IMR-90 (cell line): ENCODE data around the gene TFPI. TPM values are rescaled to one million over a fixed set of nuclear protein-coding genes. Genes with fewer than 3 reads are reported as not detected.

Experiments
- ATAC-seq: fragments of 200-7000 bp; cut with Tn5 transposase; 2 replicates; pipeline ENCODE4 v1.9.1; 2020; ENCODE audit warnings: low read depth, mild to moderate bottlenecking, moderate library complexity
- BruUV-seq: library from RNA; stranded (reverse); fragments of 400-500 nt; replicated peaks from 2 replicates; lab custom pipeline; 2021; lab: Mats Ljungman, UMichigan
- CTCF ChIA-PET: fragments of 300-600 bp; formaldehyde crosslinking; extraction: SDS; loops from one replicate; lab custom pipeline; 2021; ENCODE audit warnings: antibody characterized with exemption; lab: Yijun Ruan, JAX
- POLR2A ChIA-PET: fragments of 300-600 bp; sonication (Branson Sonifier 250); formaldehyde crosslinking; loops from one replicate; lab custom pipeline; 2022; ENCODE audit warnings: antibody characterized with exemption; ENCODE audit not compliant: unreplicated experiment; lab: Charles Lee
- DNase-seq: peaks from one replicate; pipeline ENCODE4 v3.0.0; 2013
- H2AFZ ChIP-seq: replicated peaks from 2 replicates; pipeline ENCODE3; 2013; ENCODE audit warnings: low read length, mild to moderate bottlenecking; ENCODE audit not compliant: poor library complexity
- H2AK5ac ChIP-seq: 2 replicates; pipeline ENCODE4 v1.6.1; 2013; ENCODE audit warnings: low read depth, low read length, inconsistent platforms
- H2AK9ac ChIP-seq: replicated peaks from 2 replicates; pipeline ENCODE3; 2013; ENCODE audit warnings: mild to moderate bottlenecking, low read depth, low read length, moderate library complexity; ENCODE audit not compliant: poor library complexity
- H2BK120ac ChIP-seq: 2 replicates; pipeline ENCODE4 v1.6.1; 2013; ENCODE audit warnings: low read depth, low read length, inconsistent platforms
- H2BK15ac ChIP-seq: 3 replicates; pipeline ENCODE4 v1.6.1; 2013; ENCODE audit warnings: low read depth, low read length, inconsistent platforms
- H2BK20ac ChIP-seq: 2 replicates; pipeline ENCODE4 v1.6.1; 2013; ENCODE audit warnings: low read depth, mild to moderate bottlenecking, inconsistent platforms, low read length, moderate library complexity
- H2BK5ac ChIP-seq: 2 replicates; pipeline ENCODE4 v1.6.1; 2013; ENCODE audit warnings: mild to moderate bottlenecking, low read depth, low read length, inconsistent platforms; ENCODE audit not compliant: poor library complexity, severe bottlenecking
- H3K14ac ChIP-seq: replicated peaks from 2 replicates; pipeline ENCODE4 v1.6.1; 2013; ENCODE audit warnings: low read depth, low read length, inconsistent platforms
- H3K18ac ChIP-seq: 2 replicates; pipeline ENCODE4 v1.6.1; 2013; ENCODE audit warnings: low read depth, low read length, control low read depth
- H3K23ac ChIP-seq: 2 replicates; pipeline ENCODE4 v1.6.1; 2013; ENCODE audit warnings: low read depth, low read length, inconsistent platforms
- H3K27ac ChIP-seq: 2 replicates; pipeline ENCODE4 v1.5.1; 2013; ENCODE audit warnings: mild to moderate bottlenecking, control low read depth, low read length; ENCODE audit not compliant: insufficient read depth
- H3K27me3 ChIP-seq: 2 replicates; pipeline ENCODE4 v1.6.1; 2013; ENCODE audit warnings: low read length; ENCODE audit not compliant: control insufficient read depth, insufficient read depth
- H3K36me3 ChIP-seq: 2 replicates; pipeline ENCODE4 v1.6.1; 2013; ENCODE audit warnings: low read length, mixed read lengths; ENCODE audit not compliant: control insufficient read depth, insufficient read depth
- H3K4ac ChIP-seq: 2 replicates; pipeline ENCODE4 v1.6.1; 2013; ENCODE audit warnings: low read depth, low read length, inconsistent platforms
- H3K4me1 ChIP-seq: 2 replicates; pipeline ENCODE4 v1.6.1; 2013; ENCODE audit warnings: low read length, mixed read lengths; ENCODE audit not compliant: control insufficient read depth, insufficient read depth
- H3K4me2 ChIP-seq: 2 replicates; pipeline ENCODE4 v1.6.1; 2013; ENCODE audit warnings: low read depth, mild to moderate bottlenecking, control low read depth, low read length, moderate library complexity
- H3K4me3 ChIP-seq: 2 replicates; pipeline ENCODE4 v1.5.1; 2013; ENCODE audit warnings: low read depth, mild to moderate bottlenecking, control low read depth, low read length, moderate library complexity; ENCODE audit not compliant: insufficient read depth
- H3K56ac ChIP-seq: 2 replicates; pipeline ENCODE4 v1.6.1; 2013; ENCODE audit warnings: low read length, inconsistent platforms; ENCODE audit not compliant: insufficient read depth; ENCODE audit errors: extremely low read depth
- H3K79me1 ChIP-seq, 2 experiments: 2 replicates each; pipeline ENCODE4 v1.6.1; 2013; ENCODE audit warnings: low read length in 2 of 2, inconsistent platforms in 1 of 2, low read depth in 1 of 2
- H3K9ac ChIP-seq: 2 replicates; pipeline ENCODE4 v1.6.1; 2013; ENCODE audit warnings: low read depth, low read length, control low read depth
- H3K9me1 ChIP-seq: 2 replicates; pipeline ENCODE4 v1.6.1; 2013; ENCODE audit warnings: low read length, inconsistent platforms; ENCODE audit not compliant: insufficient read depth
- H3K9me3 ChIP-seq: 2 replicates; pipeline ENCODE4 v1.6.1; 2013; ENCODE audit warnings: low read length; ENCODE audit not compliant: control insufficient read depth, insufficient read depth
- H4K20me1 ChIP-seq: 2 replicates; pipeline ENCODE4 v1.6.1; 2013; ENCODE audit warnings: low read length, inconsistent platforms; ENCODE audit not compliant: insufficient read depth
- H4K5ac ChIP-seq: 2 replicates; pipeline ENCODE4 v1.6.1; 2013; ENCODE audit warnings: mild to moderate bottlenecking, low read depth, low read length, control low read depth
- H4K8ac ChIP-seq, 2 experiments: 2 replicates each; pipeline ENCODE4 v1.6.1; 2013; ENCODE audit warnings: low read depth in 2 of 2, low read length in 2 of 2, control low read depth in 1 of 2, inconsistent platforms in 1 of 2
- H4K91ac ChIP-seq: 2 replicates; pipeline ENCODE4 v1.6.1; 2013; ENCODE audit warnings: low read depth, low read length, inconsistent platforms; ENCODE audit not compliant: insufficient read depth
- BHLHE40 ChIP-seq: fragments of 150-350 bp; IDR thresholded peaks from 2 replicates; pipeline ENCODE4 v1.6.1; 2016; ENCODE audit warnings: mild to moderate bottlenecking, low read depth, low read length
- CHD1 ChIP-seq: IDR thresholded peaks from 2 replicates; pipeline ENCODE4 v1.6.1; 2012; ENCODE audit warnings: low read depth, low read length, improper control_type of control experiment
- CTCF ChIP-seq: conservative IDR thresholded peaks from 2 replicates; pipeline ENCODE4 v1.5.1; 2012; ENCODE audit warnings: mild to moderate bottlenecking, low read depth, low read length, improper control_type of control experiment
- ELK1 ChIP-seq: fragments of 150-350 bp; IDR thresholded peaks from 2 replicates; pipeline ENCODE4 v1.6.1; 2016; ENCODE audit warnings: low read depth, mild to moderate bottlenecking, low read length, moderate library complexity, borderline replicate concordance
- MAZ ChIP-seq: IDR thresholded peaks from 2 replicates; pipeline ENCODE4 v1.6.1; 2012; ENCODE audit warnings: low read depth, mild to moderate bottlenecking, low read length, improper control_type of control experiment, moderate library complexity, borderline replicate concordance
- MXI1 ChIP-seq: IDR thresholded peaks from 2 replicates; pipeline ENCODE4 v1.6.1; 2012; ENCODE audit warnings: low read depth, mild to moderate bottlenecking, low read length, moderate library complexity, borderline replicate concordance
- NFE2L2 ChIP-seq: fragments of 150-350 bp; IDR thresholded peaks from 2 replicates; pipeline ENCODE4 v1.6.1; 2016; ENCODE audit warnings: low read depth, mild to moderate bottlenecking, low read length
- POLR2A ChIP-seq: IDR thresholded peaks from 2 replicates; pipeline ENCODE4 v1.6.1; 2012; ENCODE audit warnings: mild to moderate bottlenecking, low read depth, low read length
- RAD21 ChIP-seq: IDR thresholded peaks from 2 replicates; pipeline ENCODE4 v1.6.1; 2012; ENCODE audit warnings: low read length, improper control_type of control experiment
- RCOR1 ChIP-seq: IDR thresholded peaks from 2 replicates; pipeline ENCODE4 v1.6.1; 2012; ENCODE audit warnings: mild to moderate bottlenecking, low read length, improper control_type of control experiment; ENCODE audit not compliant: insufficient replicate concordance
- RFX5 ChIP-seq: IDR thresholded peaks from 2 replicates; pipeline ENCODE4 v1.8.0; 2012; ENCODE audit warnings: low read depth, mild to moderate bottlenecking, low read length, moderate library complexity
- SMC3 ChIP-seq: fragments of 150-350 bp; IDR thresholded peaks from 2 replicates; pipeline ENCODE4 v1.6.1; 2016; ENCODE audit warnings: low read depth, mild to moderate bottlenecking, antibody characterized with exemption, low read length, moderate library complexity
- USF2 ChIP-seq: fragments of 150-350 bp; IDR thresholded peaks from 2 replicates; pipeline ENCODE4 v1.6.1; 2017; ENCODE audit warnings: mild to moderate bottlenecking, antibody characterized with exemption, low read length, low read depth
- WGBS, 2 experiments: methylation state at CpG; one replicate each; pipeline versions ENCODE4 v1.1.5 to v1.1.7; 2013; ENCODE audit warnings: missing lambda C conversion rate in 2 of 2; ENCODE audit not compliant: insufficient read length in 1 of 2; ENCODE audit errors: extremely low coverage in 2 of 2; 5-methylcytosine and 5-hydroxymethylcytosine counted together
- dilution Hi-C: fragments of 300-500 bp; cut with HindIII; formaldehyde crosslinking; loops from one replicate; pipeline ENCODE4 v1.14.3; 2018; ENCODE audit warnings: low sequenced_read_pairs; ENCODE audit not compliant: unreplicated experiment
- in situ Hi-C: fragments of 300-500 bp; cut with MboI; formaldehyde crosslinking; loops from 3 replicates; pipeline ENCODE4 v1.14.3; 2019; ENCODE audit warnings: low sequenced_read_pairs, inconsistent platforms, mixed read lengths
- intact Hi-C: fragments of 100-400 bp; cut with micrococcal nuclease; formaldehyde crosslinking; loops from 2 replicates; pipeline ENCODE4 v1.10.0; 2022
- polyA plus RNA-seq, 3 experiments: library from polyadenylated mRNA; depleted of rRNA; stranded (reverse); fragments of >200 nt; gene quantifications; 2 replicates each; pipeline ENCODE4 v1.2.3, GENCODE V29; 2012; ENCODE audit warnings: low replicate concordance in 1 of 3
- total RNA-seq: library from RNA; depleted of rRNA; stranded (reverse); fragments of >200 nt; gene quantifications from 2 replicates; pipeline ENCODE4 v1.2.3, GENCODE V29; 2012

Gene TFPI
- total and polyA plus RNA-seq, 2 of the 4 experiments (the other 2 are of a cell fraction): 33.9 to 83.0 TPM

GRCh38 chr2:187470698-187471097 is 83.5 kb downstream of the TFPI start:
- Histone ChIP-seq H2AK9ac (no peak overlapping the region), H3K4ac (no peak overlapping the region), H2BK120ac (no peak overlapping the region), H2BK20ac (no peak overlapping the region), H3K27ac (no peak overlapping the region), H2BK5ac (no peak overlapping the region), H3K4me1 (0 out of 2 replicates have a peak, but pooled peaks cover 1% of the 10 kb centered on the region), H3K36me3 (peaks cover 15% of the 10 kb centered on the region), H3K23ac (no peak overlapping the region), H3K14ac (no peak overlapping the region), H3K9ac (no peak overlapping the region), H4K8ac (no peak overlapping the region), H2AFZ (no peak overlapping the region), H3K18ac (no peak overlapping the region), H3K4me2 (no peak overlapping the region), H3K4me3 (no peak overlapping the region), H2BK15ac (no peak overlapping the region), H3K79me1 (0 out of 4 replicates have a peak, but pooled peaks cover 0 to 6% of the 10 kb centered on the region in 2 experiments), H4K91ac (no peak overlapping the region), H4K20me1 (no peaks in the 10 kb centered on the region), H2AK5ac (no peak overlapping the region), H3K56ac (no peak overlapping the region), H3K9me1 (no peaks in the 10 kb centered on the region; the same call in 1 of the 2 replicates), H3K27me3 (no peaks in the 10 kb centered on the region), H4K5ac (no peak overlapping the region), H3K9me3 (no peaks in the 10 kb centered on the region)
- CTCF ChIA-PET: interaction anchor here (0.6 kb wide), 1 partner anchor 9 kb away, joined by 3 read pairs; no protein-coding TSS in a partner anchor
- intact Hi-C loops (no loop called here), dilution Hi-C loops (no loop called here), in situ Hi-C loops (loop anchor here (25.0 kb wide), 1 partner anchor 958 kb away; no protein-coding TSS in a partner anchor)
- BruUV-seq: no TSS peak
- TF ChIP-seq RFX5 (no peak), CTCF (no peak), BHLHE40 (no peak), USF2 (no peak), POLR2A (no peak), RAD21 (no peak), ELK1 (no peak), RCOR1 (no peak), NFE2L2 (no peak), MXI1 (no peak), CHD1 (no peak), MAZ (no peak), SMC3 (no peak)
- DNase-seq (no peak), ATAC-seq (no peak)
- WGBS, 2 experiments: no CpG with 5 or more reads among the region's 2 CpGs
- POLR2A ChIA-PET: no interaction called here
